ENCODE results near the gene RBM47.

DNA sequence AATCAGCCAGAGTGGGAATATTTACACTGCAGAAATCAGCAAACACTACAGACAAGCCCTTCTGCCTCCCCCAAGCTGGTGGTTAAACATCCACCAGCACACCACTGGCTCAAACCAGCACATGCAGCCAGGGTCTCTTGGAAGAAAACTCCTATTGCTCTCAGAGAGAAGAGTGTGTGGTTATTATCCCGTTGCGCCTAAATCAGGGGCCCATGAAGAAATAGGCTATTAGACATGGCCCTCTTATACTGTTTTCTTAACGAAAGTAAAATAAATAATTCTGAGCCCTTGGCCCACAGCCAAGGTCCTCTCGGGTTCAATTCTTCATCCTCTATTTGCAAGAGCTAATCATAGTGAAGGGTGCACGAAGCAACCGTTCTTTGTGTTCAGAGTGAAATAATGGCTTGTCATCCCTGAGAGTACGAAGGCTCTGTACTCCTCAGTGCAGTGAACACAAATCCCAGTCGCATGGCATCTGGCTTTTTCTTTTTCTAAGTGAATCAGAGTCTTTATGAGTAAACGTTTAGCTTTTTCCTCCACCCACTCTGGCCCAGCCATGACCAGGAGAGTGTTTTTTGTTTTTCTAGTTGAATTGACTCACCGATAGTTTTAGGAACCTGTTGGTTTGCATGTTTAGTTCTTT is 33.4 kb upstream of the RBM47 start:
- TF ChIP-seq POLR2AphosphoS5 (IDR thresholded peaks at IDR 0.05; ENCODE audit: low read depth), result no peak
- TF ChIP-seq, protein P1, sequence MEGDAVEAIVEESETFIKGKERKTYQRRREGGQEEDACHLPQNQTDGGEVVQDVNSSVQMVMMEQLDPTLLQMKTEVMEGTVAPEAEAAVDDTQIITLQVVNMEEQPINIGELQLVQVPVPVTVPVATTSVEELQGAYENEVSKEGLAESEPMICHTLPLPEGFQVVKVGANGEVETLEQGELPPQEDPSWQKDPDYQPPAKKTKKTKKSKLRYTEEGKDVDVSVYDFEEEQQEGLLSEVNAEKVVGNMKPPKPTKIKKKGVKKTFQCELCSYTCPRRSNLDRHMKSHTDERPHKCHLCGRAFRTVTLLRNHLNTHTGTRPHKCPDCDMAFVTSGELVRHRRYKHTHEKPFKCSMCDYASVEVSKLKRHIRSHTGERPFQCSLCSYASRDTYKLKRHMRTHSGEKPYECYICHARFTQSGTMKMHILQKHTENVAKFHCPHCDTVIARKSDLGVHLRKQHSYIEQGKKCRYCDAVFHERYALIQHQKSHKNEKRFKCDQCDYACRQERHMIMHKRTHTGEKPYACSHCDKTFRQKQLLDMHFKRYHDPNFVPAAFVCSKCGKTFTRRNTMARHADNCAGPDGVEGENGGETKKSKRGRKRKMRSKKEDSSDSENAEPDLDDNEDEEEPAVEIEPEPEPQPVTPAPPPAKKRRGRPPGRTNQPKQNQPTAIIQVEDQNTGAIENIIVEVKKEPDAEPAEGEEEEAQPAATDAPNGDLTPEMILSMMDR (conservative IDR thresholded peaks at IDR 0.05; ENCODE audit: low read depth in 2 of 2), result no peak
- TF ChIP-seq EZH2 (IDR thresholded peaks at IDR 0.05; ENCODE audit: low read depth, unreplicated experiment), result no peak
- TF ChIP-seq, protein P2, sequence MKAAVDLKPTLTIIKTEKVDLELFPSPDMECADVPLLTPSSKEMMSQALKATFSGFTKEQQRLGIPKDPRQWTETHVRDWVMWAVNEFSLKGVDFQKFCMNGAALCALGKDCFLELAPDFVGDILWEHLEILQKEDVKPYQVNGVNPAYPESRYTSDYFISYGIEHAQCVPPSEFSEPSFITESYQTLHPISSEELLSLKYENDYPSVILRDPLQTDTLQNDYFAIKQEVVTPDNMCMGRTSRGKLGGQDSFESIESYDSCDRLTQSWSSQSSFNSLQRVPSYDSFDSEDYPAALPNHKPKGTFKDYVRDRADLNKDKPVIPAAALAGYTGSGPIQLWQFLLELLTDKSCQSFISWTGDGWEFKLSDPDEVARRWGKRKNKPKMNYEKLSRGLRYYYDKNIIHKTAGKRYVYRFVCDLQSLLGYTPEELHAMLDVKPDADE (IDR thresholded peaks at IDR 0.05), result no peak
- TF ChIP-seq CREB1 (CRISPR knock-in tag; IDR thresholded peaks at IDR 0.05; ENCODE audit: low read depth), result no peak
- no peak for TF ChIP-seq REST (IDR thresholded peaks at IDR 0.05; ENCODE audit: unreplicated experiment)
- TF ChIP-seq ZNF331 (CRISPR knock-in tag; IDR thresholded peaks at IDR 0.05; ENCODE audit: low read depth), result no peak
- TF ChIP-seq EZH2phosphoT487 (IDR thresholded peaks at IDR 0.05; ENCODE audit: unreplicated experiment), result no peak
- no peak for TF ChIP-seq JUNB (IDR thresholded peaks at IDR 0.05; ENCODE audit: unreplicated experiment)
- no peak for TF ChIP-seq ZNF114 (CRISPR knock-in tag; IDR thresholded peaks at IDR 0.05)
- no peak for TF ChIP-seq STAT1 (IDR thresholded peaks at IDR 0.05; ENCODE audit: unreplicated experiment)
- TF ChIP-seq ZNF462 (CRISPR knock-in tag; IDR thresholded peaks at IDR 0.05), result no peak
- TF ChIP-seq NANOG (IDR thresholded peaks at IDR 0.05; ENCODE audit: borderline replicate concordance), result no peak

All from GM23338 (cell line).